Measurements from ENCODE around the gene VPS16. TPM values are rescaled to one million over a fixed set of nuclear protein-coding genes. Genes with fewer than 3 reads are reported as not detected.
A peak's percentile ranks its signal among the peaks of the same experiment; 100 is the strongest.

VPS16 gene
- total and polyA plus RNA-seq, 7 donors, result 19.4 to 37.6 (median 21.6) TPM

GRCh38 chr20:2840967-2841531 lies 504 bp downstream of the VPS16 start:
- H3K4me1 ChIP-seq, result peaks cover 0 to 24% (median 14%) of the 10 kb centered on the region in 4 donors
- no peaks in the 10 kb centered on the region for H3K9me3 ChIP-seq
- H3K4me3 ChIP-seq, result peak overlapping the region; percentile 79 to 96 (median 85)
- TF ChIP-seq EP300 (IDR thresholded peaks at IDR 0.05), result no peak
- TF ChIP-seq POLR2A (IDR thresholded peaks at IDR 0.05), result no peak
- TF ChIP-seq CTCF (IDR thresholded peaks at IDR 0.05), result no peak
- TF ChIP-seq POLR2AphosphoS5 (IDR thresholded peaks at IDR 0.05), result no peak
- H3K27ac ChIP-seq, result peak overlapping the region; percentile 86 to 95 (median 92)
- intact Hi-C loops (cut with DNase I), result loop anchor here (2.0 to 10.0 kb wide), 2 partner anchors 32 to 146 kb away; partner anchors contain the start of genes EBF4 and PTPRA
- peak; percentile 86 for DNase-seq
- 9% methylated on average over 33 of the region's 33 CpGs for WGBS, 2 donors
- no peaks in the 10 kb centered on the region for H3K27me3 ChIP-seq
- peaks cover 0 to 8% (median 0%) of the 10 kb centered on the region in 4 donors for H3K36me3 ChIP-seq

GRCh38 chr20:2845607-2846006 lies 5.1 kb downstream of the VPS16 start:
- H3K4me3 ChIP-seq, result no peak overlapping the region
- DNase-seq, result no peak
- no peaks in the 10 kb centered on the region for H3K36me3 ChIP-seq
- H3K27ac ChIP-seq, result no peak overlapping the region
- H3K9me3 ChIP-seq, result no peaks in the 10 kb centered on the region
- no peak for TF ChIP-seq POLR2A (IDR thresholded peaks at IDR 0.05)
- TF ChIP-seq CTCF (IDR thresholded peaks at IDR 0.05), result no peak
- no peak for TF ChIP-seq POLR2AphosphoS5 (IDR thresholded peaks at IDR 0.05)
- TF ChIP-seq EP300 (IDR thresholded peaks at IDR 0.05), result no peak
- intact Hi-C loops (cut with DNase I), result loop anchor here (10.0 kb wide), 1 partner anchor 151 kb away; the partner anchor contains the start of gene EBF4
- WGBS, 2 donors, result 83 to 89% methylated on average over 2 of the region's 2 CpGs
- no peaks in the 10 kb centered on the region for H3K27me3 ChIP-seq
- H3K4me1 ChIP-seq, result peaks cover 0 to 12% (median 10%) of the 10 kb centered on the region in 4 donors

GRCh38 chr20:2846698-2847097 lies 6.2 kb downstream of the VPS16 start:
- no peak overlapping the region for H3K27ac ChIP-seq
- H3K27me3 ChIP-seq, result no peaks in the 10 kb centered on the region
- DNase-seq, result no peak
- no peaks in the 10 kb centered on the region for H3K9me3 ChIP-seq
- WGBS, 2 donors, result 19 to 64% methylated on average over 5 of the region's 5 CpGs
- intact Hi-C loops (cut with DNase I), result loop anchor here (10.0 kb wide), 1 partner anchor 152 kb away; the partner anchor contains the start of gene EBF4
- H3K4me3 ChIP-seq, result no peak overlapping the region
- H3K36me3 ChIP-seq, result no peaks in the 10 kb centered on the region
- H3K4me1 ChIP-seq, result peaks cover 0 to 6% (median 5%) of the 10 kb centered on the region in 4 donors
- TF ChIP-seq CTCF (IDR thresholded peaks at IDR 0.05), result no peak
- TF ChIP-seq EP300 (IDR thresholded peaks at IDR 0.05), result no peak
- no peak for TF ChIP-seq POLR2A (IDR thresholded peaks at IDR 0.05)
- no peak for TF ChIP-seq POLR2AphosphoS5 (IDR thresholded peaks at IDR 0.05)

GRCh38 chr20:2847802-2848201 lies 7.3 kb downstream of the VPS16 start:
- TF ChIP-seq POLR2AphosphoS5 (IDR thresholded peaks at IDR 0.05) (no peak), EP300 (IDR thresholded peaks at IDR 0.05) (no peak), POLR2A (IDR thresholded peaks at IDR 0.05) (no peak), CTCF (IDR thresholded peaks at IDR 0.05) (no peak)
- DNase-seq, result no peak

More at GRCh38 chr20:2847802-2848201, 7.3 kb downstream of the VPS16 start:
- Histone ChIP-seq H3K27ac (no peak overlapping the region), H3K9me3 (no peaks in the 10 kb centered on the region), H3K4me3 (no peak overlapping the region), H3K27me3 (no peaks in the 10 kb centered on the region), H3K4me1 (peaks cover 0 to 6% (median 3%) of the 10 kb centered on the region in 4 donors), H3K36me3 (no peaks in the 10 kb centered on the region)
- WGBS, 2 donors, result 92 to 97% methylated on average over 4 of the region's 4 CpGs
- intact Hi-C loops (cut with DNase I), result loop anchor here (10.0 kb wide), 1 partner anchor 153 kb away; the partner anchor contains the start of gene EBF4

Measured in sigmoid colon (tissue), 7 donors.